ENCODE data around the gene OCEL1. TPM values are rescaled to one million over a fixed set of nuclear protein-coding genes. Genes with fewer than 3 reads are reported as not detected.

The OCEL1 gene
- total RNA-seq, 2 experiments from 2014 or later = 20.4 to 22.9 TPM

DNA sequence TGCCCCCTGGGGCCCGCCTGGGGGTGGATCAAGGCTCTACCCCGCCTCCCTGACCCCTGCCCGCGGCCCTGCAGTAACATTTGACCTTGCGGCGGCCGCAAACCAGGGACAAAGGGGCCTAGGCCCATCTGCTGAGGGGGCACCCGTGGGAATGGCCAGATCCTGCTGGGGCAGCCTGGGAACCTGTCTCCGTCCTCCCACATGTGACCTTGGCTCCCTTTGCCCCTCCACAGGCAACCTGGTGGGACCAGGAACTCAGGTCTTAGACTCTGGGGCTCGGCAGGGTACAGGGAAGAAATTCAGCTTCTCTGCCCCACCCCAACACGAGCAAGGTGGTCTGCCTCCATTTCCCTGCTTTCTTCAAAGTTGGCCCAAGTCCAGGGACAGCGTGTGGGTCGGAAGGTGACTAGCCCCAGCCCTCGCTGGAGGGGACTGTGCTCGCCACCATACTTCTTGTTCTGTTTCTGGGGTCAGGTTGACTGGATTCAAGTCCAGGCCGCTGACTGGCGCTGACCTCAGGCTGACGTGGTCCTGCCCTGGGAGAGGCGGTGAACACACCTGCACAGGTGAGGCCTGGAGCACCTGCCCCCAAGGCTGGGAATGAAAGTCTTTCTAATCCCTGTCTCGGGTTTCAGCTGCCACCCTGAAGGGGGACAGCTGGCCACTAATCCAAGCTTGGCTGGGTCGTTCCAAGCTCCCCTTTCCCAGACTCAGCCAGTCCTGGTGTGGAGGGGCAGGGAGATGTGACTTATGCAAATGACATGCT lies 22.2 kb downstream of the OCEL1 start:
- ChIA-PET CTCF (interaction anchor here (0.6 to 1.8 kb wide), 3 partner anchors 12 to 38 kb away, joined by 3 to 6 read pairs (median 4); no protein-coding TSS in a partner anchor), POLR2A (no interaction called here)

- ChIA-PET POLR2A (no interaction called here), CTCF (interaction anchor here (0.6 to 1.8 kb wide), 2 partner anchors 10 to 478 kb away, joined by 5 to 6 read pairs; no protein-coding TSS in a partner anchor)
Observed at GRCh38 chr19:17249887-17250548, 24.0 kb downstream of the OCEL1 start.

- CTCF ChIA-PET = interaction anchor here (1.3 kb wide), 1 partner anchor 10 kb away, joined by 4 read pairs; the partner anchor contains the start of gene USHBP1
- POLR2A ChIA-PET = no interaction called here
Observed at GRCh38 chr19:17254636-17255035, 28.6 kb downstream of the OCEL1 start.

DNA sequence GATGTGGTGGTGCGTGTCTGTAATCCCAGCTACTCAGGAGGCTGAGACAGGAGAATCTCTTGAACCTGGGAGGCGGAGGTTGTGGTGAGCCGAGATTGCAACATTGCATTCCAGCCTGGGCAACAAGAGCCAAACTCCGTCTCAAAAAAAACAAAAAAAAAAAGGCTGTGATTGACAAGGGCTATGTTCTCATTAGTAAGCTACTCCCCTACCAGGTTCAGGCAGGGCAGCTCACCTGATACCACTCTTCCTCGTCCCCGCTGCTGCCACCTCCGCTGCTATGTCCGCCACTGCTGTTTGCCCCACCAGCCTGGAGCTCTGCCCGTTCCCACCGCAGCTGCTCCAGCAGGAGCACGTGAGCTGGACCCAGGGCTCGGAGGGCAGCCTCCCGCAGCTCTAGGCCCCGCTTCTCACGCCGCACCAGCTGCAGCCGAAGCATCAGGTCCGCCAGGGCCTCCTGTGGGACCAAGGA lies 29.2 kb downstream of the OCEL1 start:
- ChIA-PET CTCF (interaction anchor here (1.3 kb wide), 1 partner anchor 10 kb away, joined by 4 read pairs; the partner anchor contains the start of gene USHBP1), POLR2A (no interaction called here)

DNA sequence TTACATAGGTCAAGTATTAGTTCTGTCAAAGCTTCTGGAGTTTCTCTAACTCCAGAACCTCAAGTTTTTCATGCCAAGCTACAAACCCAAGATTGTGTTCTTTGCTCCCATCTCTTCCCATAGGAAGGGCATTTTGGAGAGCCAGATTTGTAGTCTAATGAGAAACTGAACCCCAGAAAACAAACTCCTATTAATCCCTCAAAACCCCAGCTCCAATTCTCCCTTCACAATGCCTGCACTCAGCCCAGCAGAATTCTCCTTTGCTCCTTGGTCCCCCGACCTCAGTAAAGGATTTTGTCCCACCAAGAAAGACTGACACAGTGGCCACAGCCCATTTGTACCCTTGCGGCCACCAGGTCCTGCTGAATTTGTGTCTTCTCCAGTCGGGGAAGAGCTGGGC lies 30.1 kb downstream of the OCEL1 start:
- ChIA-PET POLR2A (no interaction called here), CTCF (no interaction called here)

DNA sequence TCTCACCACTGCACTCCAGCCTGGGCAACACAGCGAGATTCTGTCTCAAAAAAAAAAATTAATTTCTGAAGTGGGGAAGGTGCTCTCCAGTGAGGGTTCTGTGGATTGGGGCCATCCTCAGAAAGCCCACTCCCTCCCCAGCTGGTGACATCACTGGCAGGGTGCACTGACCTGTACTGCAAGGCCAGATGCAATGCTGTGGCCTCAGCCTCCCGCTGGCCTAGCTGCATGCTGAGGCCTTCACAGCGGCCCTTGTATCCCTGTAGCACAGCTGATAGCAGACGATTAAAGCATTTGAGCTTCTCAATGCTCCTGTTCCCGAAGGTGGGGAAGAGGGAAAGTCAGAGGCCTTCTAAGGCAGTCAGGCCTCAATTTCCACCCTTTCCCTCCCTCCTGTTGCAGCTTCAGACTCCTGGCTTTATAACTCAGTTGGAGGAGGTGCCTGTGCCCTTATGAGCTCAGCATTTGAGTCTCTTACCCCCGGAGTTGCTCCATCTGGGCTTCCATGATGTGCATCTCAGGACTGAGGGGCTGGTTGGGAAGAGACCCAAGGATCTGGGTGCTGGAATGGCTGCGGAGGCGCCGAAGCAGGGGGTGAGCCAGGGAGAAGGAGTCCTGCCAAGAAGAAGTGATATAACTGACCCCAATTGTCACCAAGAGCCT lies 33.2 kb downstream of the OCEL1 start:
- ChIA-PET POLR2A (interaction anchor here (0.6 to 0.7 kb wide), 2 partner anchors 53 to 593 kb away, joined by 4 read pairs; no protein-coding TSS in a partner anchor), CTCF (interaction anchor here (0.6 to 2.1 kb wide), 8 partner anchors 10 to 807 kb away, joined by 3 to 10 read pairs (median 4); partner anchors contain the start of gene ANKLE1)

- ChIA-PET CTCF (interaction anchor here (0.6 to 4.6 kb wide), 14 partner anchors 11 to 808 kb away, joined by 3 to 31 read pairs (median 4); partner anchors contain the start of gene ANKLE1), POLR2A (no interaction called here)
Observed at GRCh38 chr19:17259934-17260333, 33.9 kb downstream of the OCEL1 start.

DNA sequence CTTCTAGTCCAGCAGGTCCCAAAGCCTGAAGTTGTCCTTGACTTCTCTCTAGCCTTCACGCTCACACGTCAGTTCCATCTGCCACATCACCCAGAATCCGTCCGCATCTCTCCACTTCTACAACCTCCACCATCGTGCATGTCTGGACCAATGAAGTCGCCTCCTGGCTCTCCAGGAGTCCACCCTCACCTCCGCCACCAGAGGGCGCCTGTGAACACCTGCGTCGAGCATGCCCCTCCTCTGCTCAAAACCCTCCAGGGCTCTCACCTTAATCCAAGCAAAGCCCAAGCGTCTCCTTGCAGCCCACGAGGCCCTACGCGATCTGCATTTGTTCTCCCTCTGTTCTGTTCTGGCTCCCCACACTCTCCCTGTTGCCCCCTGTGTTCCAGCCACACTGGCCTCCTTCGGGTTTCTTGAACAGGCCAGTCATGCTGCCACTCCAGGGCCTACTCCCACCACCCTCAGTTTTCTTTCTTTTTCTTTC lies 34.9 kb downstream of the OCEL1 start:
- POLR2A ChIA-PET = interaction anchor here (0.7 kb wide), 1 partner anchor 75 kb away, joined by 5 read pairs; no protein-coding TSS in a partner anchor

GRCh38 chr19:17262557-17262956 lies 36.5 kb downstream of the OCEL1 start:
- ChIA-PET CTCF (interaction anchor here (0.7 to 4.6 kb wide), 4 partner anchors 14 to 188 kb away, joined by 3 to 31 read pairs (median 4); partner anchors contain the start of gene ANKLE1), POLR2A (interaction anchor here (0.6 to 0.7 kb wide), 2 partner anchors 17 to 172 kb away, joined by 3 to 6 read pairs; no protein-coding TSS in a partner anchor)

More for the DNA sequence above, 34.9 kb downstream of the OCEL1 start:
- CTCF ChIA-PET = interaction anchor here (0.6 to 4.6 kb wide), 14 partner anchors 12 to 481 kb away, joined by 3 to 31 read pairs (median 4); partner anchors contain the start of gene ANKLE1

DNA sequence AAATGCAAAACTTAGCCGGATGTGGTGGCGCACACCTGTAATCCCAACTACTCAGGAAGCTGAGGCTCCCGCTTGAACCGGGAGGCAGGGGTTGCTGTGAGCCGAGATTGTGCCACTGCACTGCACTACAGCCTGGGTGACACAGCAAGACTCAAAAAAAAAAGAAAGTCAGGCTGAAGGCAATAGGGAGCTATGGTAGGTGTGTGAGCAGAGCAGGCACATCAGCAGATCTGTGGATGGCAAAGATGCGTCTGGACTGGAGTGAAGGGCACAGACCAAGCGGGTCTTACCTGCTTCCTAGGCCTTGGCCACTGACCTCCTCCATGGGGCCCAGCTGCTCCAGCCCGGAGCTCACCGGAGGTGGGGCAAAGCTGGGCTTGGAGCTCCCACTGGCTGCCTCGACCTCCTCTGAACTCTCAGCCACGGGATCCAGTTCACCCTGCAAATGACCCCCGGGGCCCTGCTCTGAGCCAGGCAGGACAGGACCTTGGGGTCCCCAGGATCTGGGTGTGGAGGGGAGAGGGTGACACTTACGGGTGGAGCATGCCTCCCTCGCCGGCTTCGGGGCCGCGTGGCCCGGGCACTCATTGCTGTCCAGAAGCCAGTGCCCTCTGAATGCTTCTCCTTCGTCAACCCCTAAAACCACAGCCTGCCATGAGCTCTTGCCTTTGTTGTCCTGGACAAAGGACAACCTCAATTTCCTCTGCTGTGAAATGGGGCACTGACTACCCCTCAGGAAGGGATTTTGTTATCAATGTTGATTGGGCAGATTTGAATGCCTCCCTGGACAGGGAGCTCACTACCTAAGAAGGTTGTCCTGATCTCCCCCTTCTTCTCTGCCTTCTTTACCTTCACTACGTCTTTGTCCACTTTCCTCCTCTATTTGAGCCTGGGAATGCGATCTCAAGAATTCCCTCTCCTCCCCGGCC lies 38.0 kb downstream of the OCEL1 start:
- CTCF ChIA-PET = interaction anchor here (0.8 to 4.6 kb wide), 5 partner anchors 9 to 201 kb away, joined by 3 to 31 read pairs (median 4); partner anchors contain the start of gene ANKLE1
- POLR2A ChIA-PET = no interaction called here

DNA sequence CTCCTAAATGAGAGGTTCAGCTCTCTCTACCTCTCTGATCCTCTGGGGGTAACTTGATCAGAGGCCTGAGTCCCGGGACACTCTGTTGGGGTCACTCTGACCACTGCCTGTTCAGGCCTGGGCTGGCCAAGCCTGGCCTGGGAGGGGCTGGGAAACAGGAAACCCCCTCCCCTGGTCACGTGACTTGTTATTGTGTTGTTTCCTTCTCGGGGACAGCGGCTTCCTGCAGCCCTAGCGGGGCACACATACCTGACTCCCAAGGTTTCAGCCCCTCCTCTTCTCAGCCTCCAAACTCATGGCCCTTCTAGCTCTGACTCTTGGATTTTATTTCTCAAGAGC lies 38.6 kb downstream of the OCEL1 start, which contains the start of gene USHBP1:
USHBP1 (minus strand) TSS at position 105 of the 339 bp plus-strand sequence. CDS start 446 bp downstream, outside the sequence.
- CTCF ChIA-PET = interaction anchor here (0.8 to 5.3 kb wide), 4 partner anchors 9 to 59 kb away, joined by 3 to 35 read pairs (median 6); partner anchors contain the start of gene ANKLE1
- POLR2A ChIA-PET = no interaction called here

GRCh38 chr19:17266026-17266425 lies 40.0 kb downstream of the OCEL1 start:
- POLR2A ChIA-PET = interaction anchor here (0.7 to 1.0 kb wide), 2 partner anchors 16 to 139 kb away, joined by 3 to 6 read pairs; partner anchors contain the start of genes ANKLE1 and BST2

GRCh38 chr19:17266589-17266974 lies 40.6 kb downstream of the OCEL1 start:
- POLR2A ChIA-PET = interaction anchor here (0.6 to 1.2 kb wide), 8 partner anchors 15 to 768 kb away, joined by 3 to 5 read pairs (median 3); partner anchors contain the start of genes ANKLE1 and BST2
- CTCF ChIA-PET = interaction anchor here (0.6 to 5.3 kb wide), 3 partner anchors 15 to 650 kb away, joined by 3 to 35 read pairs (median 4); partner anchors contain the start of gene ANKLE1

More at GRCh38 chr19:17266026-17266425, 40.0 kb downstream of the OCEL1 start:
- CTCF ChIA-PET = interaction anchor here (1.3 to 5.3 kb wide), 3 partner anchors 16 to 31 kb away, joined by 4 to 35 read pairs (median 4); partner anchors contain the start of gene ANKLE1

DNA sequence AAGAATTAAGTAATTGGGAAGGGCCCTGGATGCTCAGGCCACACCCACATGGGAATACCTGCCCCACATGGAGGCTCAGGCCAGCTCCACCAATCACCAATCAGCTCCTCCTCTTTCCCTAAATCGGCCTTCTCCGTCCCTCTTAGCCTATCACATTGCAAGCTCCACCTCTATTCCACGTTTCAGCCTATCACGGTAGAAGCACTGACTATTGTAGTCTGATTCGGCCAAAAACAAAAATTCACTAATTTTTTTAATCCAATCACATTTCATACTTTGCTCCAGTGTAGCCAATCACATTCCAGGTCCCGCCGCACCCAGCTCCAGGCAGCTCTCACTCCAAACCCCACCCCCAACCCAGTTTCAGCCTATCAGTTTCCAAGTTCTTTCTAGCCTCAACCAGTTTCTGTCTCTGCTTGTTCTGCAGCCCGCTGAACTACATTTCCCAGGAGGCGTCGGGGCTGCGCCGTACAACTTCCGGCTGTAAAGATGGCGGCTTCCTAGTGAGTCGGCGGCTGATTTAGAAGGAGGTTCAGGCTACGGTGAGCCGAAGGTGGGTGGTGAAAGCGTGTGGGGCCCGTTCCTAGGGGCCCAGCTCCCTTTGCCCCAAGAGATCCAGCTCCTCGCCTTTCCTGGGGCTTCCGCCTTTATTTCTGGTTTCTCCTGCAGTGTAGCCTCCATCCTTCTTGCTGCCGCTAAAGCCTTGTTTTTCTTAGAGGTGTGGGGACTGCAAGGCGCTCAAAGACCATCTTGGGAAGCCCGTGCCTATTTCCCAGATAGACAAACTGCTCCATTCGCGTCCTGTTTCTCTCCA lies 41.2 kb downstream of the OCEL1 start, which contains the start of gene BABAM1:
BABAM1 (plus strand) TSS at position 469 of the 814 bp plus-strand sequence. CDS start 1,364 bp downstream, outside the sequence.
- CTCF ChIA-PET = interaction anchor here (0.6 to 5.3 kb wide), 5 partner anchors 10 to 651 kb away, joined by 3 to 35 read pairs (median 3); partner anchors contain the start of genes ANKLE1 and MVB12A
- POLR2A ChIA-PET = interaction anchor here (0.6 to 1.2 kb wide), 9 partner anchors 14 to 767 kb away, joined by 3 to 5 read pairs (median 3); partner anchors contain the start of genes ANKLE1 and BST2

GRCh38 chr19:17268754-17269153 lies 42.7 kb downstream of the OCEL1 start:
- ChIA-PET CTCF (interaction anchor here (5.3 kb wide), 1 partner anchor 13 kb away, joined by 35 read pairs; the partner anchor contains the start of gene ANKLE1), POLR2A (interaction anchor here (0.7 kb wide), 2 partner anchors 152 to 228 kb away, joined by 5 read pairs; no protein-coding TSS in a partner anchor)

DNA sequence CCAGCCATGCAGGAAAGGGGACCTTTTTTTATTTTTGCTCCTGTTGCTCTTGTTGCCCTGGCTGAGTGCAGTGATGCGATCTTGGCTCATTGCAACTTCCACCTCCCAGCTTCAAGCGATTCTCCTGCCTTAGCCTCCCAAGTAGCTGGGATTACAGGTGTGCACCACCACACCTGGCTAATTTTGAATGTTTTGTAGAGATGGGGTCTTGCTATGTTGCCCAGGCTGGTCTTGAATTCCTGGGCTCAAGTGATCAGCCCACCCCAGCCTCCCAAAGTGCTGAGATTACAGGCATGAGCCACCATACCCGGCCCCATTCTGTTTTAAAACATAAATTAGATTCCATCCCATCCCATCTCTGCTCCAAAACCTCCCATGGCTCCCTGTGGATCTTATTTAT lies 48.9 kb downstream of the OCEL1 start:
- ChIA-PET POLR2A (interaction anchor here (0.6 kb wide), 1 partner anchor 17 kb away, joined by 4 read pairs; no protein-coding TSS in a partner anchor), CTCF (interaction anchor here (0.6 kb wide), 1 partner anchor 29 kb away, joined by 3 read pairs; no protein-coding TSS in a partner anchor)

All from activated CD8-positive, alpha-beta memory T cell treated with anti-CD3 and anti-CD28 coated beads for 36 hours (primary cell).